GM18868 (cell line): Measurements from ENCODE around the gene NLRP7.
"Not testable (repeated sequence)": the region's sequence is repeated elsewhere in the genome, so short reads cannot be mapped to it uniquely, and the experiment has no call there.

Experiments used
- ATAC-seq: cut with Tn5 transposase; IDR thresholded peaks from one replicate; pipeline ENCODE4 v1.9.1; 2021; ENCODE audit warnings: mild to moderate bottlenecking, moderate library complexity; ENCODE audit not compliant: unreplicated experiment

The NLRP7 gene

DNA sequence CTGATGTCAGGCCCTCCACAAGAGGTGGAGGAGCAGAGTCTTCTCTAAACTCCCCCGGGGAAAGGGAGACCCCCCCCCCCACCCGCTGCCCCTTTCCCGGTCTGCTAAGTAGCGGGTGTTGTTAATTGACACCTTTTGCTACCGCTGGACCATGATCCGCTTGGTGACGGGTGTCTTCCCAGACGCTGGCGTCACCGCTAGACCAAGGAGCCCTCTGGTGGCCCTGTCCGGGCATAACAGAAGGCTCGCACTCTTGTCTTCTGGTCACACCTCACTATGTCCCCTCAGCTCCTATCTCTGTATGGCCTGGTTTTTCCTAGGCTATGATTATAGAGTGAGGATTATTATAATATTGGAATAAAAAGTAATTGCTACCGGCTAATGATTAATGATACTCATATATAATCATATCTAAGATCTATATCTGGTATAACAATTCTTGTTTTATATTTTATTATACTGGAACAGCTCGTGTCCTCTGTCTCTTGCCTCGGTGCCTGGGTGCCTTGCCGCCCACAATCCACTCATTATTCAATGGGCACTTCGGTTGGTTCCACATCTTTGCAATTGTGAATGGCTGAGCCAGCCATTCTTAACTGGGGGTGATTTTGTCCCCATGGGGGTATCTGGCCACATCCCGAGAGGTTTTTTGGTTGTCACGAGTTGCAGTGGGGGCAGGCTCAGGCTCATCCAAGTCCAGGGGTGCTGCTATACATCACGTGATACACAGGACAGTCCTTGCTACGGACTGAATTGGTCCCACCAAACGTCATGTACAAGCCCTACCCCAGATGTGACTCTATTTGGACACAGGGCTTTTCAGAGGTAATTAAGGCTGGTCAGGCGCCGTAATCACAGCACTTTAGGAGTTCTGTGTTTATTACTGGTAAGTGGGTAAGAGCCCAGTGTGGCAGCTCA, 27.4 kb downstream of the NLRP7 start:
- ATAC-seq, result not testable (repeated sequence)

DNA sequence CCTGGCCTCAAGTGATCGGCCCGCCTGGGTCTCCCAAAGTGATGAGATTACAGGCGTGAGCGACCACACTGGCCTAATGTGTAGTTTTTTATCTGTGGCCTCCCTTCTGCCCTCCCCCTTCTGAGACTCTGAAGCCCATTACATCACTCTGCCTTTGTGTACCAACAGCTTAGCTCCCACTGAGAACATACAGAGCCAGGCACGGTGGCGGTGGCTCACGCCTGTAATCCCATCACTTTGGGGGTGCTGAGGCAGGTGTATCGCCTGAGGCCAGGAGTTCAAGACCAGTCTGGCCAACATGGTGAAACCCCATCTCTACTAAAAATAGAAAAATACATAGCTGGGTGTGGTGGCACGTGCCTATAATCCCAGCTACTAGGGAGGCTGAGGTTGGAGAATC, 28.8 kb downstream of the NLRP7 start:
- ATAC-seq, result no peak

DNA sequence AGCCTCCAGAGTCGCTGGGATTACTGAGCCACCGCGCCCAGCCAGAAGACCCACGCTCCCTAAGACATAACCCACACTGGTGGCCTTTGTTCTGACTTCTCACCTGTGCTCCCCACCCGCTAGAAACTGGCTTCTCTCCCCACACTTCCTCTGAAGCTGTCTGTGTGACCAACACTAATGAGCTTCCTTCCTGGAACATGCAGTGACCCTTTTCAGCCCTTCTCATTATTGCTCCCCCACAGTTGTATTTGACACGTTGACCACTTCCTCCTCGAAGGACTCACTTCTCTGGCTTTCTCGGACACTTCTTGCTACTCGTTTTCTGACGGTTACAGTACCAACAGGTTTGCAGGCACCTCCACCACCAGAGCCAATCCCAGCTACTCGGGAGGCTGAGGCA, 30.5 kb downstream of the NLRP7 start:
- no peak for ATAC-seq

DNA sequence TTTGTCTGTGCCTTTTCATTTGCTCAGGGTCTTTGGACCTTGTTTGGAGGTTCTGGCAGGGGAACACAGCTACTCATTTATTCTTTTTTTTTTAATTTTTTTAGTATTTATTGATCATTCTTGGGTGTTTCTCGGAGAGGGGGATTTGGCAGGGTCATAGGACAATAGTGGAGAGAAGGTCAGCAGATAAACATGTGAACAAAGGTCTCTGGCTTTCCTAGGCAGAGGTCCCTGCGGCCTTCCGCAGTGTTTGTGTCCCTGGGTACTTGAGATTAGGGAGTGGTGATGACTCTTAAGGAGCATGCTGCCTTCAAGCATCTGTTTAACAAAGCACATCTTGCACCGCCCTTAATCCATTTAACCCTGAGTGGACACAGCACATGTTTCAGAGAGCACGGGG, 39.4 kb downstream of the NLRP7 start:
- ATAC-seq, result not testable (repeated sequence)

DNA sequence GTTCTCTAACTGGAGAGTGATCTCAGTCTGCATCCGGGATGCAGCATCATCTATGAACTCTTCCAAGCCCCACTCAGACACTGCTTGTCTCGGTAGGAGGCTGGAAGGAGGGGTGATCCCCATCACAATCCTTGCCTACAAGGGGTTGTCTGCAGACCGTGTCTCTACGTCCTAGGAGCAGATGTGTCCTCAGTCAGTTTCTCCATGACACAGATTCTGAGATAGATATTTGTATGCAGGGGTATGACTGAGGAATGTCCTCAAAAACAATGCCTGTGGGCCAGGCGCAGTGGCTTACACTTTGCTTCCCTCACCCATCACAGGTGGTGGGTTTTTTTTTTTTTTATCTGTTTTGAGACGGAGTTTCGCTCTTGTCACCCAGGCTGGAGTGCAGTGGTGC, 40.5 kb downstream of the NLRP7 start:
- ATAC-seq, result no peak

GRCh38 chr19:54905803-54906511, 41.4 kb downstream of the NLRP7 start, which contains the start of gene NCR1:
Gene NCR1 (plus strand): TSS chr19:54906148. CDS start chr19:54906188, 40 bp downstream.
- no peak for ATAC-seq

GRCh38 chr19:54905421-54905802, 41.9 kb downstream of the NLRP7 start:
- no peak for ATAC-seq

- ATAC-seq, result not testable (repeated sequence)
Observed at GRCh38 chr19:54904261-54904660, 43.1 kb downstream of the NLRP7 start.

DNA sequence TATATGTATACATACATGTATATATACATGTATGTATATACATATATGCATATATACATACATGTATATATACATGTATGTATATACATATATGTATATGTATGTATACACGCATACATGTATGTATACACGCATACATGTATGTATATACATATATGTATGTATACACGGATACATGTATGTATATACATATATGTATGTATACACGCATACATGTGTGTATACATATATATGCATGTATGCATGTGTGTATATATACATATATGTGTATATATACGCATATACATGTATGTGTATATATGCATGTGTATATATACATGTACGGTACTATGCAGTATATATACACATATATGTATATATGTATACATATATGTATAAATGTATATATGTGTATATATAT, 44.0 kb downstream of the NLRP7 start:
- ATAC-seq, result no peak

DNA sequence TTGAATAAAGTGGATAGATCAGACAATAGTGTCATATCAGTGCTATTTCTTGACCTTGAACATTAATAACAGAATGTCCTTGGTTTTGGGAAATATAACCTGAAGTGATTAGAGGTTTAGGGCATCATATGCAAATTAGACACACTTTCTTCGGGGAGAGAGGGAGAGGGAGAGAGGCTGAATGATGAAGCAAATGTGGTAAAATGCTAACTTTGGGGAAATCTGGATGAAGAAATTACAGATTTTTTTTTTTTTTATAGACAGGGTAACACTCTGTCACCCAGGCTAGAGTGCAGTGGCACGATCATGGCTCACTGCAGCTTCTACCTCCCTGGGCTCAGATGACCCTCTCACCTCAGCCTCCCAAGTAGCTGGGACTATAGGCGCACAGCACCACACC, 45.3 kb downstream of the NLRP7 start:
- no peak for ATAC-seq

GRCh38 chr19:54901153-54901552, 46.2 kb downstream of the NLRP7 start:
- not testable (repeated sequence) for ATAC-seq

- not testable (repeated sequence) for ATAC-seq
Observed at GRCh38 chr19:54899646-54900045, 47.7 kb downstream of the NLRP7 start.

DNA sequence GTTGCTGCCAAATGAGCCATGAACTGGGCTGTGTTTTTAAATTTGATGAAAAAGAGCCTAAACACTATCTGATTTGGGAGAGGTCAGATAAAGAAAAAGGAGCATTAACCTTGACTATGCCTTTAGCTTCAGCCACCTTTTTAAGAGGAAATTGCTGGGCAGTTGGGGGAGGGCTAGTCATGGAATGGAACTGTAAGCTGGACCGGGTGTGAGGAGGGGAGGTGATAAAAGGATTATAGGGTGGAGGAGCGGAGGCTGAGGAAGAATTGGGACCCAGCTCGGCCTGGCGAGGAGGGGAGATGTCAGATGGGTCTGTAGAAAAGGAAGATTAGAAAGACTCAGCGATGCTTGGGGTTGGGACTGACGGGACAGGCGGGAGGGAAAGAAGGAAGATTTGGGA, 48.6 kb downstream of the NLRP7 start:
- ATAC-seq, result not testable (repeated sequence)

- ATAC-seq, result no peak
Observed at GRCh38 chr19:54896036-54896435, 51.3 kb downstream of the NLRP7 start.

DNA sequence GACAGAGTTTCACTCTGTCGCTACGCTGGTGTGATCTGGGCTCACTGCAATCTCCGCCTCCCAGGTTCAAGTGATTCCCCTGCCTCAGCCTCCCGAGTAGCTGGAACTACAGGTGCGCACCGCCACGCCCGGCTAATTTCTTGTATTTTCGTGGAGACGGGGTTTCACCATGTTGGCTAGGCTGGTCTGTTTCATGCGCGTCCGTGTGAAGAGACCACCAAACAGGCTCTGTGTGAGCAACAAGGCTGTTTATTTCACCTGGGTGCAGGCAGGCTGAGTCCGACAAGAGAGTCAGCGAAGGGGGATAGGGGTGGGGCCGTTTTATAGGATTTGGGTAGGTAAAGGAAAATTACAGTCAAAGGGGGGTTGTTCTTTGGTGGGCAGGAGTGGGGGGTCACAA, 53.2 kb downstream of the NLRP7 start:
- ATAC-seq, result not testable (repeated sequence)

GRCh38 chr19:54893406-54893805, 53.9 kb downstream of the NLRP7 start:
- ATAC-seq, result no peak

DNA sequence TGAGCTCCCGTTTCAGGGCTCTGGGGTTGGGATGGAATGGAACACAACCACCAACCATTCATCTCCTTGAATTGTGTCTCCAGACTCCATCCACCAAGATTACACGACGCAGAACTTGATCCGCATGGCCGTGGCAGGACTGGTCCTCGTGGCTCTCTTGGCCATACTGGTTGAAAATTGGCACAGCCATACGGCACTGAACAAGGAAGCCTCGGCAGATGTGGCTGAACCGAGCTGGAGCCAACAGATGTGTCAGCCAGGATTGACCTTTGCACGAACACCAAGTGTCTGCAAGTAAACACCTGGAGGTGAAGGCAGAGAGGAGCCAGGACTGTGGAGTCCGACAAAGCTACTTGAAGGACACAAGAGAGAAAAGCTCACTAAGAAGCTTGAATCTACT, 57.8 kb downstream of the NLRP7 start:
- ATAC-seq, result no peak

DNA sequence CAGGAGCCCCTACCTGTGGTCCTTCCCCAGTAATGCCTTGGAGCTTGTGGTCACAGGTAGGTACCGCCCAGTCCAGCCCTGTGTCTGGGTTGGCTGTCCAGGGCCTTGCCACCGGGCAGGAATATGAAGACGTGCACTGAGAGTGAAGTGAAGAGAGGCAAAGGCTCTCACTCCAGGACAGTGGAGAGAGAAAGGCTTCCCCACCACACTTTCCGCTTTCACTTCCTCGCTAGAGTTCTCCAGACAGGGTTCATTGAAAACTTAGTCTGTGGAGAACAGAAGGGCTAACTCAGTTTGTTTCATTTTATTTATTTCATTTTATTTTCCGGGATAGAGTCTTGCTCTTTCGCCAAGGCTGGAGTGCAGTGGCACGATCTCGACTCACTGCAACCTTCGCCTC, 59.1 kb downstream of the NLRP7 start:
- no peak for ATAC-seq

DNA sequence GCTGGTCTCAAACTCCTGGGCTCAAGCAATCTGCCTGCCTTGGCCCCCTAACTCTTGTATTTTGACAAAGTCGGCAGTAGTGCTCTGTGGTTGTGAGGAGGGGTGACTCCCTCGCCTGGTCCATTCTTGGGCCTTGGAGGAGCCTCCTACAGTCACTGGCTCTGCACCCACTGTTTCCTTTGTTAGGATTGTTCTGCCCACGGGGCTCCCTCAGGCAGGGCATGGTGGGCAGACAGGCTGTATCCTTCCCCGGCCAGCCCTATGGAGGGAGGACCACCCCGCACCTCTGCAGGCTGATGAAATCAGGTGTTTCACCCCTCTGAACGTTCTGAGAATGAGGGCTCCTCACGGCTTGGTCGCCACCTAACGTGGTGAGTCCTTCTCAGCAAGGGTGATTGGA, 64.1 kb downstream of the NLRP7 start:
- no peak for ATAC-seq

DNA sequence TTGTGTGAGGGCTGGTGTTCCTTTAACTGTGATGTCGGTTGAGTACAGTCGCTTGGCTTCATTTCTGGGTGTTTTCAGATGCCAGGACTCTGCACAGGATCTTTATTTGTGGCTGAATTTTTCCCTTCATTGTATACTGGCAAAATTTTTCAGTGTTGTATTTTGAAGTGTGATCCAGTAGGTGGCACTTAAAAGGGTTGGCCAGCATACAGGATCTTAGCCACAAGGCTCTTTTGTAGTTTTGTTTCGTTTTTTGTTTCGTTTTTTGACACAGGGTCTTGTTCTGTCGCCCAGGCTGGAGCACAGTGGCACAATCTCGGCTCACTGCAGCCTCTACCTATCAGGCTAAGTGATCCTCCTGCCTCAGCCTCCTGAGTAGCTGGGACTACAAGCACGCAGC, 64.6 kb downstream of the NLRP7 start:
- no peak for ATAC-seq

DNA sequence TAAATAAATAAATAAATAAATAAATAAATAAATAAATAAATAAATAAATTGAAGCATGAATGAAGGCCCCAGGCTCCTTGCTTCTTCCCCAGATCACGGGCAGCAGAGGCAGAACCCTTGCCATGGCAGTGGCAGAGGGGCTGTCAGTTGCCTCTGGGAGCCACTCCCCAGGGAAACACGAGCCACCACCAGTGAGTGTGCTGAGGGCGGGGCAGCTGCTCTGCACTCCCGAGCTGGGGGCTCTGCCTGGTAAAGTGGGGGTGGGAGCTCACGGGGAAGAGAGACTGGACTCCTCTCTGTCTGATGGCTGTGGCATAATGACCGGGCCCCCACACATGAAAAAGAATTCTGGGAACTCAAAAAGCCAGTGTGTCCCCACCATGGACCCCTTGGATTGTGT, 65.4 kb downstream of the NLRP7 start:
- no peak for ATAC-seq

DNA sequence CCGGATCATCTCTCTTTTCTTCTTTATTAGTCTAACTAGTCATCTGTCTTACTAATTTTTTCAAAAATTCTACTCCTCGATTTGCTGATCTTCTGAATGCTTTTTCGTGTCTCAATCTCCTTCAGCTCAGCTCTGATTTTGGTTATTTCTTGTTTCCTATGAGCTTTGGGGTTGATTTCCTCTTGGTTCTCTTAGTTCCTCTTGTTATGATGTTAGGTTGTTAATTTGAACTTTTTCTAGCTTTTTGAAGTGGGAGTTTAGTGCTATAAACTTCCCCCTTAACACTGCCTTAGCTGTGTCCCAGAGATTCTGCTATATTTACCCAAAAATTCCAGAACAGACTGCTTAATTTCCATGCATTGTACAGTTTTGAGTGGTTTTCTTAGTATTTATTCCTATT, 69.9 kb downstream of the NLRP7 start:
- no peak for ATAC-seq
